Neural cell (in vitro differentiated cells): Measurements from ENCODE around the gene MRPL53.

Experiments
- MXI1 ChIP-seq: fragments of 450-650 bp; conservative IDR thresholded peaks from 2 replicates; pipeline ENCODE4 v1.6.1; 2014; ENCODE audit warnings: antibody characterized with exemption, mild to moderate bottlenecking; ENCODE audit not compliant: poor library complexity, severe bottlenecking
- TF ChIP-seq, protein P1 (sequence below): IDR thresholded peaks from 2 replicates; pipeline ENCODE4 v1.6.1; 2012; ENCODE audit warnings: borderline replicate concordance
- TF ChIP-seq, protein P2 (sequence below): fragments of 450-650 bp; IDR thresholded peaks from 2 replicates; pipeline ENCODE4 v1.5.1; 2014; ENCODE audit warnings: antibody characterized with exemption, mild to moderate bottlenecking, moderate library complexity; ENCODE audit not compliant: poor library complexity, severe bottlenecking

DNA sequence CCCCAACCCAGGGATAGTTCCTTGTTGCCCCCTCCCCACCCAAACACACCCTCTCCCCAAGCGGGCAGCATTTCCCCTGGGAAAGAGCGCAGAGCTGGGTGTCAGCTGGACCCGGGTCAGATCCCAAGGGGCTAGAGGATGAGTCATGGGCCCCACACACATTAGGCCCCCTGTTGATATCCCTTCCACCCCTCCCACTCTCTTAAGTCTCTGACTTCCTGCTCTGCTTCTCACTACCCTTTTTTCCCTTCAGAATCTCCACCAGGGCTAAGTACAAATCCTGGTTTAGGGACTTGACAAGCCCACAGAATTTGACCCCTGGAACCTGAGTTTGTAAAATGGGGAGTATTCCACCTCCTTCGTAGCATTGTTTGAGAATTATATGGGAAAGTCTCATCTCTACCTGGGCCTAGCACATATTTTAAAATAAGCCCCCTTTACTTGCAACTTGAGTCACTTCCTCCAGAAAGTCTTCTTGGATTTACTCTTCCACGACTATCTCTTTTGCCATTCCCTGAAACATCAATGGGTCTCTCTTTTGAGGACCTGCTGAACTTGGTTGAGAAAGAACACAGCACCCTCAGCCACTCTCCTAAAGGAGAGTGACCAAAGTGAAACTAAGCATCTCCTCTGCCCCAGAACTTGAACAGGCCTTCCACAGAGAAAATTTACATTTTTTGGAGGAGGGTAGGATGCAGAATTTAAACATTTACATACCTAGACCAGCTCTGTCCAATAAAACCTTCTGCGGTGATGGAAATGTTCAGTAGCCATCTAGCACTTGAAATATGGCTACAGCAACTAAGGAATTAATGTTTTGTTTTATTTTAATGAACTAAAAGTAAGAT, 35.4 kb downstream of the MRPL53 start:
- no peak for TF ChIP-seq MXI1
- TF ChIP-seq, protein P1, sequence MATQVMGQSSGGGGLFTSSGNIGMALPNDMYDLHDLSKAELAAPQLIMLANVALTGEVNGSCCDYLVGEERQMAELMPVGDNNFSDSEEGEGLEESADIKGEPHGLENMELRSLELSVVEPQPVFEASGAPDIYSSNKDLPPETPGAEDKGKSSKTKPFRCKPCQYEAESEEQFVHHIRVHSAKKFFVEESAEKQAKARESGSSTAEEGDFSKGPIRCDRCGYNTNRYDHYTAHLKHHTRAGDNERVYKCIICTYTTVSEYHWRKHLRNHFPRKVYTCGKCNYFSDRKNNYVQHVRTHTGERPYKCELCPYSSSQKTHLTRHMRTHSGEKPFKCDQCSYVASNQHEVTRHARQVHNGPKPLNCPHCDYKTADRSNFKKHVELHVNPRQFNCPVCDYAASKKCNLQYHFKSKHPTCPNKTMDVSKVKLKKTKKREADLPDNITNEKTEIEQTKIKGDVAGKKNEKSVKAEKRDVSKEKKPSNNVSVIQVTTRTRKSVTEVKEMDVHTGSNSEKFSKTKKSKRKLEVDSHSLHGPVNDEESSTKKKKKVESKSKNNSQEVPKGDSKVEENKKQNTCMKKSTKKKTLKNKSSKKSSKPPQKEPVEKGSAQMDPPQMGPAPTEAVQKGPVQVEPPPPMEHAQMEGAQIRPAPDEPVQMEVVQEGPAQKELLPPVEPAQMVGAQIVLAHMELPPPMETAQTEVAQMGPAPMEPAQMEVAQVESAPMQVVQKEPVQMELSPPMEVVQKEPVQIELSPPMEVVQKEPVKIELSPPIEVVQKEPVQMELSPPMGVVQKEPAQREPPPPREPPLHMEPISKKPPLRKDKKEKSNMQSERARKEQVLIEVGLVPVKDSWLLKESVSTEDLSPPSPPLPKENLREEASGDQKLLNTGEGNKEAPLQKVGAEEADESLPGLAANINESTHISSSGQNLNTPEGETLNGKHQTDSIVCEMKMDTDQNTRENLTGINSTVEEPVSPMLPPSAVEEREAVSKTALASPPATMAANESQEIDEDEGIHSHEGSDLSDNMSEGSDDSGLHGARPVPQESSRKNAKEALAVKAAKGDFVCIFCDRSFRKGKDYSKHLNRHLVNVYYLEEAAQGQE, result no peak
- TF ChIP-seq, protein P2, sequence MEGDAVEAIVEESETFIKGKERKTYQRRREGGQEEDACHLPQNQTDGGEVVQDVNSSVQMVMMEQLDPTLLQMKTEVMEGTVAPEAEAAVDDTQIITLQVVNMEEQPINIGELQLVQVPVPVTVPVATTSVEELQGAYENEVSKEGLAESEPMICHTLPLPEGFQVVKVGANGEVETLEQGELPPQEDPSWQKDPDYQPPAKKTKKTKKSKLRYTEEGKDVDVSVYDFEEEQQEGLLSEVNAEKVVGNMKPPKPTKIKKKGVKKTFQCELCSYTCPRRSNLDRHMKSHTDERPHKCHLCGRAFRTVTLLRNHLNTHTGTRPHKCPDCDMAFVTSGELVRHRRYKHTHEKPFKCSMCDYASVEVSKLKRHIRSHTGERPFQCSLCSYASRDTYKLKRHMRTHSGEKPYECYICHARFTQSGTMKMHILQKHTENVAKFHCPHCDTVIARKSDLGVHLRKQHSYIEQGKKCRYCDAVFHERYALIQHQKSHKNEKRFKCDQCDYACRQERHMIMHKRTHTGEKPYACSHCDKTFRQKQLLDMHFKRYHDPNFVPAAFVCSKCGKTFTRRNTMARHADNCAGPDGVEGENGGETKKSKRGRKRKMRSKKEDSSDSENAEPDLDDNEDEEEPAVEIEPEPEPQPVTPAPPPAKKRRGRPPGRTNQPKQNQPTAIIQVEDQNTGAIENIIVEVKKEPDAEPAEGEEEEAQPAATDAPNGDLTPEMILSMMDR, result no peak
